WTC11 (cell line): Measurements from ENCODE around the gene FAM135A. TPM values are rescaled to one million over a fixed set of nuclear protein-coding genes. Genes with fewer than 3 reads are reported as not detected.
"Not testable (repeated sequence)": the region's sequence is repeated elsewhere in the genome, so short reads cannot be mapped to it uniquely, and the experiment has no call there.

Source experiments
- ATAC-seq: fragments of 200-7000 bp; cut with Tn5 transposase; 2 replicates; pipeline ENCODE4 v1.10.0; 2021; ENCODE audit warnings: mild to moderate bottlenecking, moderate library complexity
- CTCF ChIA-PET: fragments of 300-600 bp; sonication (Branson Sonifier 250); formaldehyde crosslinking; loops from one replicate; lab custom pipeline; 2021; ENCODE audit warnings: antibody characterized with exemption; lab: Charles Lee
- POLR2A ChIA-PET: fragments of 350-600 bp; sonication (Branson Sonifier 250); formaldehyde crosslinking; loops from one replicate; lab custom pipeline; 2021; ENCODE audit warnings: antibody characterized with exemption; lab: Charles Lee
- DNase-seq: peaks from one replicate; pipeline ENCODE4 v3.0.0; 2021; ENCODE audit warnings: low spot score
- H3K27ac Mint-ChIP-seq: 2 replicates; pipeline ENCODE4 v1.8.0; 2021; ENCODE audit warnings: mixed read lengths
- H3K27me3 Mint-ChIP-seq: 2 replicates; pipeline ENCODE4 v1.8.0; 2021; ENCODE audit warnings: low read depth, mild to moderate bottlenecking, moderate library complexity, mixed read lengths
- H3K36me3 Mint-ChIP-seq: 2 replicates; pipeline ENCODE4 v1.8.0; 2021; ENCODE audit warnings: mixed read lengths
- H3K4me1 Mint-ChIP-seq: 2 replicates; pipeline ENCODE4 v1.8.0; 2022; ENCODE audit warnings: mixed read lengths
- H3K4me3 Mint-ChIP-seq: 2 replicates; pipeline ENCODE4 v1.8.0; 2021; ENCODE audit warnings: mild to moderate bottlenecking, moderate library complexity, mixed read lengths
- H3K9me3 Mint-ChIP-seq: 2 replicates; pipeline ENCODE4 v1.8.0; 2021; ENCODE audit warnings: mixed read lengths
- AR ChIP-seq: fragments of 250-450 bp; sonication (Bioruptor Pico); IDR thresholded peaks from 2 replicates; pipeline ENCODE4 v1.9.0; 2021; ENCODE audit warnings: mild to moderate bottlenecking
- ATF1 ChIP-seq: sonication (generic); formaldehyde crosslinking; IDR thresholded peaks from 2 replicates; pipeline ENCODE4 v1.8.1; 2023; ENCODE audit warnings: mild to moderate bottlenecking, moderate library complexity, missing genetic modification reagents
- CDX4 ChIP-seq: fragments of 250-450 bp; sonication (Bioruptor Pico); IDR thresholded peaks from 2 replicates; pipeline ENCODE4 v1.9.0; 2021; ENCODE audit warnings: moderate library complexity, mild to moderate bottlenecking, inconsistent platforms, borderline replicate concordance
- E2F4 ChIP-seq: sonication (generic); formaldehyde crosslinking; IDR thresholded peaks from 2 replicates; pipeline ENCODE4 v1.8.1; 2022; ENCODE audit warnings: low read depth, mild to moderate bottlenecking, moderate library complexity, missing genetic modification reagents, borderline replicate concordance
- E2F5 ChIP-seq: sonication (generic); formaldehyde crosslinking; IDR thresholded peaks from 2 replicates; pipeline ENCODE4 v1.8.1; 2022; ENCODE audit warnings: mild to moderate bottlenecking, moderate library complexity, missing genetic modification reagents
- ELF4 ChIP-seq: sonication (generic); formaldehyde crosslinking; IDR thresholded peaks from 2 replicates; pipeline ENCODE4 v1.8.1; 2022; ENCODE audit warnings: low read depth, mild to moderate bottlenecking, moderate library complexity, missing genetic modification reagents
- ESRRA ChIP-seq: sonication (generic); formaldehyde crosslinking; IDR thresholded peaks from 2 replicates; pipeline ENCODE4 v1.8.1; 2022; ENCODE audit warnings: mild to moderate bottlenecking, missing genetic modification reagents, borderline replicate concordance
- GTF2I ChIP-seq: fragments of 250-450 bp; sonication (Bioruptor Pico); conservative IDR thresholded peaks from 2 replicates; pipeline ENCODE4 v1.4.0; 2021; ENCODE audit warnings: mild to moderate bottlenecking
- IRF1 ChIP-seq: sonication (generic); formaldehyde crosslinking; IDR thresholded peaks from 2 replicates; pipeline ENCODE4 v1.8.0; 2023; ENCODE audit warnings: missing genetic modification reagents
- IRF2 ChIP-seq: sonication (generic); formaldehyde crosslinking; IDR thresholded peaks from 2 replicates; pipeline ENCODE4 v1.8.0; 2022; ENCODE audit warnings: low read depth, missing genetic modification reagents, borderline replicate concordance
- JAZF1 ChIP-seq: fragments of 250-450 bp; sonication (Bioruptor Pico); IDR thresholded peaks from 2 replicates; pipeline ENCODE4 v1.9.0; 2021; ENCODE audit warnings: moderate library complexity, mild to moderate bottlenecking, inconsistent platforms
- MAX ChIP-seq: sonication (generic); formaldehyde crosslinking; IDR thresholded peaks from 2 replicates; pipeline ENCODE4 v1.8.0; 2022; ENCODE audit warnings: mild to moderate bottlenecking, missing genetic modification reagents
- NR2C2 ChIP-seq: sonication (generic); formaldehyde crosslinking; IDR thresholded peaks from 2 replicates; pipeline ENCODE4 v1.8.0; 2022; ENCODE audit warnings: mild to moderate bottlenecking, missing genetic modification reagents
- RORB ChIP-seq: fragments of 250-450 bp; sonication (Bioruptor Pico); IDR thresholded peaks from 2 replicates; pipeline ENCODE4 v1.9.0; 2021; ENCODE audit warnings: mild to moderate bottlenecking
- SMAD3 ChIP-seq: sonication (generic); formaldehyde crosslinking; IDR thresholded peaks from 2 replicates; pipeline ENCODE4 v1.8.0; 2022; ENCODE audit warnings: missing genetic modification reagents, mild to moderate bottlenecking, borderline replicate concordance
- SMAD4 ChIP-seq: sonication (generic); formaldehyde crosslinking; IDR thresholded peaks from 2 replicates; pipeline ENCODE4 v1.8.0; 2022; ENCODE audit warnings: mild to moderate bottlenecking, missing genetic modification reagents
- TCF7 ChIP-seq: sonication (generic); formaldehyde crosslinking; IDR thresholded peaks from 2 replicates; pipeline ENCODE4 v1.8.0; 2022; ENCODE audit warnings: mild to moderate bottlenecking, low read depth, missing genetic modification reagents, moderate library complexity
- USF2 ChIP-seq: sonication (generic); formaldehyde crosslinking; IDR thresholded peaks from 2 replicates; pipeline ENCODE4 v1.8.1; 2023; ENCODE audit warnings: mild to moderate bottlenecking, missing genetic modification reagents, moderate library complexity
- ZNF263 ChIP-seq: sonication (generic); formaldehyde crosslinking; IDR thresholded peaks from 2 replicates; pipeline ENCODE4 v1.8.1; 2022; ENCODE audit warnings: low read depth, mild to moderate bottlenecking, moderate library complexity, missing genetic modification reagents
- ZNF512 ChIP-seq: sonication (generic); formaldehyde crosslinking; IDR thresholded peaks from 2 replicates; pipeline ENCODE4 v1.8.1; 2022; ENCODE audit warnings: missing genetic modification reagents, borderline replicate concordance
- ZSCAN18 ChIP-seq: fragments of 250-450 bp; sonication (Bioruptor Pico); IDR thresholded peaks from 2 replicates; pipeline ENCODE4 v2.1.2; 2022; ENCODE audit warnings: mild to moderate bottlenecking, moderate library complexity
- total RNA-seq: library from RNA; stranded (reverse); gene quantifications from 3 replicates; pipeline ENCODE4 v1.2.3, GENCODE V29; 2021

Gene FAM135A
- total RNA-seq, 1 experiment from 2014 or later = 32.9 TPM

- CTCF ChIA-PET = no interaction called here
- no peak for ATAC-seq
- TF ChIP-seq E2F4 (CRISPR knock-in tag) = no peak
- TF ChIP-seq ZSCAN18 (CRISPR knock-in tag) = no peak
- no peak for TF ChIP-seq ZNF263 (CRISPR knock-in tag)
- no peak for TF ChIP-seq ZNF512 (CRISPR knock-in tag)
- TF ChIP-seq NR2C2 (CRISPR knock-in tag) = no peak
- TF ChIP-seq GTF2I (CRISPR knock-in tag) = no peak
- TF ChIP-seq IRF2 (CRISPR knock-in tag) = no peak
- no peak for TF ChIP-seq ELF4
- no peak for TF ChIP-seq ESRRA
- no peak for TF ChIP-seq SMAD3 (CRISPR knock-in tag)
- no peak for TF ChIP-seq IRF1
- TF ChIP-seq RORB (CRISPR knock-in tag) = no peak
- no peak for TF ChIP-seq TCF7
- TF ChIP-seq, all 79 proteins: peak for 0
- POLR2A ChIA-PET = no interaction called here
- Mint-ChIP-seq H3K4me1 (peaks cover 7% of the 10 kb centered on the region), H3K36me3 (peaks cover 36% of the 10 kb centered on the region), H3K9me3 (no peaks in the 10 kb centered on the region), H3K27ac (no peak overlapping the region), H3K4me3 (no peak overlapping the region), H3K27me3 (no peaks in the 10 kb centered on the region)
- no peak for DNase-seq
Observed at GRCh38 chr6:70479236-70479635, 65.9 kb downstream of the FAM135A start.

- DNase-seq, CTCF ChIA-PET, H3K9me3 Mint-ChIP-seq, H3K27ac Mint-ChIP-seq, H3K4me3 Mint-ChIP-seq, ATAC-seq, H3K27me3 Mint-ChIP-seq, H3K4me1 Mint-ChIP-seq: not testable (repeated sequence)
- H3K36me3 Mint-ChIP-seq = peaks cover 26% of the 10 kb centered on the region
- POLR2A ChIA-PET = interaction anchor here (0.6 kb wide), 1 partner anchor 14 kb away, joined by 4 read pairs; no protein-coding TSS in a partner anchor
Observed at GRCh38 chr6:70486638-70487037, 73.3 kb downstream of the FAM135A start.

- CTCF ChIA-PET = no interaction called here
- DNase-seq (no peak), ATAC-seq (no peak)
- H3K36me3 Mint-ChIP-seq = peaks cover 21% of the 10 kb centered on the region
- no peak overlapping the region for H3K4me3 Mint-ChIP-seq
- POLR2A ChIA-PET = no interaction called here
- H3K4me1 Mint-ChIP-seq = peaks cover 3% of the 10 kb centered on the region; the same call in 1 of the 2 replicates
- no peaks in the 10 kb centered on the region for H3K27me3 Mint-ChIP-seq
- H3K9me3 Mint-ChIP-seq = peaks cover 8% of the 10 kb centered on the region; the same call in 1 of the 2 replicates
- H3K27ac Mint-ChIP-seq = no peak overlapping the region
- TF ChIP-seq ATF1 (CRISPR knock-in tag) (no peak), AR (CRISPR knock-in tag) (no peak), JAZF1 (CRISPR knock-in tag) (no peak), SMAD4 (CRISPR knock-in tag) (no peak), CDX4 (CRISPR knock-in tag) (no peak), USF2 (CRISPR knock-in tag) (no peak), MAX (CRISPR knock-in tag) (no peak), E2F5 (CRISPR knock-in tag) (no peak)
Observed at GRCh38 chr6:70489364-70489763, 76.1 kb downstream of the FAM135A start.
